Left colon (tissue), 2 donors: ENCODE data around the gene MBOAT2. TPM values are rescaled to one million over a fixed set of nuclear protein-coding genes. Genes with fewer than 3 reads are reported as not detected.
"Not testable (repeated sequence)": the region's sequence is repeated elsewhere in the genome, so short reads cannot be mapped to it uniquely, and the experiment has no call there.

Experiments
- ATAC-seq: fragments of 200-7000 bp; cut with Tn5 transposase; one replicate; pipeline ENCODE4 v1.9.1; 2020; ENCODE audit warnings: mild to moderate bottlenecking, moderate library complexity
- DNase-seq, 2 donors: peaks; one replicate each; pipeline ENCODE4 v3.0.0-alpha.2; 2020
- intact Hi-C, 2 donors: fragments of 100-400 bp; cut with DNase I in 1 of 2; cut with micrococcal nuclease in 1 of 2; formaldehyde crosslinking; loops; one replicate each; pipeline versions ENCODE4 v1.11.2 to v1.14.0; 2022; cut with DNase I, micrococcal nuclease
- long read RNA-seq: library from polyadenylated mRNA; unstranded; transcript quantifications from one replicate; pipeline ENCODE4 v2.0.0, GENCODE V29; 2021
- total RNA-seq, 2 donors: library from RNA; stranded (reverse); fragmentation: NEBNext Ultra II Directional; extraction: Animal tissue kit (Norgen Biotek cat#: 25700); gene quantifications; one replicate each; pipeline ENCODE4 v1.2.1, GENCODE V29; 2021
- donor health status: DM: no; HTN: no; CAD: no.
- donor health status: DM: yes; HTN: yes; CAD: no.

Gene MBOAT2, protein sequence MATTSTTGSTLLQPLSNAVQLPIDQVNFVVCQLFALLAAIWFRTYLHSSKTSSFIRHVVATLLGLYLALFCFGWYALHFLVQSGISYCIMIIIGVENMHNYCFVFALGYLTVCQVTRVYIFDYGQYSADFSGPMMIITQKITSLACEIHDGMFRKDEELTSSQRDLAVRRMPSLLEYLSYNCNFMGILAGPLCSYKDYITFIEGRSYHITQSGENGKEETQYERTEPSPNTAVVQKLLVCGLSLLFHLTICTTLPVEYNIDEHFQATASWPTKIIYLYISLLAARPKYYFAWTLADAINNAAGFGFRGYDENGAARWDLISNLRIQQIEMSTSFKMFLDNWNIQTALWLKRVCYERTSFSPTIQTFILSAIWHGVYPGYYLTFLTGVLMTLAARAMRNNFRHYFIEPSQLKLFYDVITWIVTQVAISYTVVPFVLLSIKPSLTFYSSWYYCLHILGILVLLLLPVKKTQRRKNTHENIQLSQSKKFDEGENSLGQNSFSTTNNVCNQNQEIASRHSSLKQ
- 10 to 100 TPM; 67.0 to 73.8 TPM for total RNA-seq
- long read RNA-seq, full-length matches to known transcripts = 77 of 111 reads
- long read RNA-seq, partial matches to known transcripts = 4 of 111 reads
- long read RNA-seq, other reads (novel, unspliced or antisense) = 30 of 111 reads

- peak; percentile 87 for ATAC-seq
- peak; percentile 86 to 90 for DNase-seq
- intact Hi-C loops = no loop called here
Measured at GRCh38 chr2:9003616-9004337, at the start of gene MBOAT2. Gene MBOAT2, minus strand, starts transcription at chr2:9003684. Its CDS starts 70 bp downstream, at chr2:9003614.

GRCh38 chr2:9052821-9053533 is 49.5 kb upstream of the MBOAT2 start:
- DNase-seq (no peak), ATAC-seq (peak; percentile 67)
- intact Hi-C loops = no loop called here

- ATAC-seq, intact Hi-C loops, DNase-seq: not testable (repeated sequence)
Measured at GRCh38 chr2:9051451-9051850, 48.0 kb upstream of the MBOAT2 start.

GRCh38 chr2:9050122-9050809 is 46.8 kb upstream of the MBOAT2 start:
- ATAC-seq (no peak), DNase-seq (no peak)
- intact Hi-C loops = no loop called here

DNA sequence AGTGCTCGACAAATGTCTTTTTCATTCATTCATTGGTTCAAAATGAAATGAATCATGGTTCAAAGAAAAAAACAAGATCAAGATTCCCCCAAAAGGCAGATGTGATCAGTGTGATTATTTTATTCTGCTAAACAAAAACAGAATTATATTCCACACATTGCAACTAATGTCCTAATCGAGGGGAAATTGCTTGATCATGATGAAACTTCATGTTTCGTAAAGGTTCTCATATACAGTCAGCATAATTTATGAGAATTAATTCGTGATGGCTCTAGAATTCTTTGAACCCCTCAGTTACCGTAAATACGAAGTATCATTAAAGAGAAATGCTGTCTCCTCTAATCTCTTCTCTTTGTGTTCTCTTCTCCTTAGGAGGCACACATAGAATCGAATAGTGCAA is 42.1 kb upstream of the MBOAT2 start:
- ATAC-seq (no peak), DNase-seq (no peak)
- intact Hi-C loops = no loop called here

DNA sequence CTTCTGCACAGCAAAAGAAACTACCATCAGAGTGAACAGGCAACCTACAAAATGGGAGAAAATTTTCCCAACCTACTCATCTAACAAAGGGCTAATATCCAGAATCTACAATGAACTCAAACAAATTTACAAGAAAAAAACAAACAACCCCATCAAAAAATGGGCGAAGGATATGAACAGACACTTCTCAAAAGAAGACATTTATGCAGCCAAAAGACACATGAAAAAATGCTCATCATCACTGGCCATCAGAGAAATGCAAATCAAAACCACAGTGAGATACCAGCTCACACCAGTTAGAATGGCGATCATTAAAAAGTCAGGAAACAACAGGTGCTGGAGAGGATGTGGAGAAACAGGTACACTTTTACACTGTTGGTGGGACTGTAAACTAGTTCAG is 40.0 kb upstream of the MBOAT2 start:
- ATAC-seq, DNase-seq, intact Hi-C loops: not testable (repeated sequence)

DNA sequence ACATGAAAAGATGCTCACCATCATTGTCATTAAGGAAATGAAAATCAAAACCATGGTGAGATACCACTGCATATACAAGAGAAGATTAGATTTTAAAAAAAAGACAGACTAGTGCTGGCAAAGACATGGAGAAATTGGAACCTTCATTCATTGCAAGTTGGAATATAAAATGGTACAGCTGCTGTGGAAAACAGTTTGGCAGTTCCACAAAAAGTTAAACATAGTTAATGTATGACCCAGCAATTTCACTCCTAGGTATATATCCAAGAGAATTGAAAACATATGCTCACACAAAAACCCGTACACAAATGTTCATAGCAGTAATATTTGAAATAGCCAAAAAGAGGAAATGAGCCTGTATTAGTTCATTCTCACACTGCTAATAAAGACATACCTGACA is 33.7 kb upstream of the MBOAT2 start:
- DNase-seq (no peak), ATAC-seq (no peak)
- intact Hi-C loops = no loop called here

GRCh38 chr2:9033385-9034168 is 30.1 kb upstream of the MBOAT2 start:
- no peak for ATAC-seq
- no peak for DNase-seq
- intact Hi-C loops = no loop called here

- ATAC-seq = peak; percentile 69
- intact Hi-C loops = no loop called here
- no peak for DNase-seq
Measured at GRCh38 chr2:9032536-9033255, 29.2 kb upstream of the MBOAT2 start.

DNA sequence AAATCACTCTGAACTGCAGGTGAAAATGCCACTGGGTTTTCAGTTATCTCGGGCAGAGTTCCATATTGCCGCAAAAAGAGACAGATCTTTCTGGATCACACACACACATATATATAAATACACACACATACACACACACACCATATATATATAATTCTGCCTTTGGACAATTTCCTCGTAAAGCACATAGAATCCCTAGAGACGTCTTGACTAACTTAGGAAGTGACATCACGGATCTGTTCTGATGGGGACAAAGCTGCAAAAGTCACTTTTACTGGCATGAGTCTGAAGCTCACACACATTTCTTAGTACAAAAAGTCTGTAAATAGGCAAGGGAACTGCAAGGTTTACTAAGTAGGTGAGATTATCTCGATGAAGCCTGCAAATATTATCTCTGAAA is 28.6 kb upstream of the MBOAT2 start:
- ATAC-seq = no peak
- intact Hi-C loops = no loop called here
- no peak for DNase-seq

DNA sequence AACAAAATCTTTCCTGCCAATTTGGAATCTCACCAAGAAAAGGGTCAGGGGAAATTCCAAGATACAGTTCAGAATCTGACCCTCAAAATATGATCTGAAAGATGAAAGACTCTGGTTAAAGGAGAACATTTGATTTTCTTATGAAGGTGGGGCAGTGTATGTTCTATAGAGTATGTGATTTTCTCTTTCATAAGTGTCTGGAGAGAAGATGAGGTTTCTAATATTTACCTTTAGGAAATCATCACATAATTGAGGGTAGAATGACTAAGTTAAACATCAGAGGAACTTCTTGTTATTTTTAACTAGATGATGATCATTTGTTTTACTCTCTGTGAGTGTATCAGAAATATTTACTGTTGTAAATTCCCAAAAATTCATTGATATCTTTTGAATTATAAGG is 27.8 kb upstream of the MBOAT2 start:
- ATAC-seq (no peak), DNase-seq (no peak)
- intact Hi-C loops = no loop called here

- intact Hi-C loops = no loop called here
- ATAC-seq (no peak), DNase-seq (no peak)
Measured at GRCh38 chr2:9030841-9031240, 27.4 kb upstream of the MBOAT2 start.

- ATAC-seq (peak; percentile 70), DNase-seq (peak in 1 of 2 donors; percentile 22)
- intact Hi-C loops = no loop called here
Measured at GRCh38 chr2:9030190-9030589, 26.7 kb upstream of the MBOAT2 start.

DNA sequence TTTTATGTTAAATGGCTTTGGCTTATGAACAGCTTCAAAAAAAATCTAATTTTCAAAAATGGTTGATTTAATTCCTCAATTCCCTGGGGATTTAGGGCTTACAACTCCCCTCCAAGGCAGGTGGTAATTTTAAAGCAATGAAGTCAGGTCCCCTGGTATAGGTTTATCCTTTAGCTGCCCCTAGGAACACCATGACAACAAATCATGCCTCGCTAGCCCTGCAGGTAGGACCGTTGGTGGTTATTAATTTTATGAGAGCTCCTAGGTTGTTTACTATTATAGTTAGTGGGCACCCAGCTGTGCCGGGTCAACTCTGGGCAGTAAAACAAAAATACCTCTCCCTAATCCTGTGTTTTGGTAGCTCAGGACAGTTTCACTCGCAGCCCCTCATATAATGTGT is 26.2 kb upstream of the MBOAT2 start:
- intact Hi-C loops = no loop called here
- ATAC-seq = no peak
- no peak for DNase-seq

- intact Hi-C loops = no loop called here
- no peak for ATAC-seq
- no peak for DNase-seq
Measured at GRCh38 chr2:9027884-9028283, 24.4 kb upstream of the MBOAT2 start.

DNA sequence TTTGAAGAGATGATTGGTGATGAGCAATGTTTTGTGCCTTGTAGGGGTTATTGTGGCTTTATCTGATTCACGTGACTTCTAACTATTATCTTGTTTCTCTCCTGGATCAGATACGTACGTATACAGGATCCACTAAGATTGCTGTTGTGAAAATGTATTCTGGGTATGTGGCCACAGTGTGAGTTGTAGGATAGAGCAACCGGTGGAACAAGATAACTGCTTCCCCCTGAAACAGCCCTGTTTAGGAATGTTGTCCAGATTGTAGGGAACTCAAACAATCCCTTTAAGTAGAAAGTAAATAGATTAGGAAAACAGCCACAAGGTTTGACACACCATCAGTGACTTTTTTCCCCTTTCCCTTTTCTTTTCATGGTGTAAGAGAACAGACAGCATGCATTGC is 22.3 kb upstream of the MBOAT2 start:
- no peak for ATAC-seq
- DNase-seq = no peak
- intact Hi-C loops = no loop called here

- no peak for ATAC-seq
- intact Hi-C loops = no loop called here
- DNase-seq = no peak
Measured at GRCh38 chr2:9024575-9024974, 21.1 kb upstream of the MBOAT2 start.
